GM12873 (cell line): Measurements from ENCODE around the gene ORC1.

Source experiments
- TF ChIP-seq, protein P1 (sequence below): IDR thresholded peaks from 2 replicates; pipeline ENCODE4 v1.5.1; 2012; ENCODE audit warnings: low read depth, mild to moderate bottlenecking, moderate library complexity, low read length, control low read depth; ENCODE audit not compliant: insufficient read depth; ENCODE audit errors: missing control alignments

Gene ORC1

DNA sequence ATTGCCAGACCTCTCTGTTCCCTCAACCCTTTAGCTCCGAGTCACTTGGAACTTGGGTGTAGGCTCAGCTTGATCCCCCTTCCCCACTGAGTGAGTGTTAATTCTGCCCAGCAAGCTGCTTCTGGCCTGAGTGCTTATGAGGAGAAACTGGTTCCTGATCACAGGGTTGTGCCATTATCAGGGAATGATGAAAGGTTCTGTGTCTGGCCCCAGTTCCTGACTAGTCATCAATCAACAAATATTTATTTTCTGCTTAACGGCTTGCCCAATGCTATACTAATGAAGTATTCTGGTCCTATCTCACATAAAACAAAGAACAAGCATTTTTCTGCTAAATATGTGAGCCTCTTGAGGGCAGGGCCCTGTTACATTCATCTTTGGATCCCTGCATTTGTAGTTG is 59.0 kb downstream of the ORC1 start:
- TF ChIP-seq, protein P1, sequence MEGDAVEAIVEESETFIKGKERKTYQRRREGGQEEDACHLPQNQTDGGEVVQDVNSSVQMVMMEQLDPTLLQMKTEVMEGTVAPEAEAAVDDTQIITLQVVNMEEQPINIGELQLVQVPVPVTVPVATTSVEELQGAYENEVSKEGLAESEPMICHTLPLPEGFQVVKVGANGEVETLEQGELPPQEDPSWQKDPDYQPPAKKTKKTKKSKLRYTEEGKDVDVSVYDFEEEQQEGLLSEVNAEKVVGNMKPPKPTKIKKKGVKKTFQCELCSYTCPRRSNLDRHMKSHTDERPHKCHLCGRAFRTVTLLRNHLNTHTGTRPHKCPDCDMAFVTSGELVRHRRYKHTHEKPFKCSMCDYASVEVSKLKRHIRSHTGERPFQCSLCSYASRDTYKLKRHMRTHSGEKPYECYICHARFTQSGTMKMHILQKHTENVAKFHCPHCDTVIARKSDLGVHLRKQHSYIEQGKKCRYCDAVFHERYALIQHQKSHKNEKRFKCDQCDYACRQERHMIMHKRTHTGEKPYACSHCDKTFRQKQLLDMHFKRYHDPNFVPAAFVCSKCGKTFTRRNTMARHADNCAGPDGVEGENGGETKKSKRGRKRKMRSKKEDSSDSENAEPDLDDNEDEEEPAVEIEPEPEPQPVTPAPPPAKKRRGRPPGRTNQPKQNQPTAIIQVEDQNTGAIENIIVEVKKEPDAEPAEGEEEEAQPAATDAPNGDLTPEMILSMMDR, result no peak

DNA sequence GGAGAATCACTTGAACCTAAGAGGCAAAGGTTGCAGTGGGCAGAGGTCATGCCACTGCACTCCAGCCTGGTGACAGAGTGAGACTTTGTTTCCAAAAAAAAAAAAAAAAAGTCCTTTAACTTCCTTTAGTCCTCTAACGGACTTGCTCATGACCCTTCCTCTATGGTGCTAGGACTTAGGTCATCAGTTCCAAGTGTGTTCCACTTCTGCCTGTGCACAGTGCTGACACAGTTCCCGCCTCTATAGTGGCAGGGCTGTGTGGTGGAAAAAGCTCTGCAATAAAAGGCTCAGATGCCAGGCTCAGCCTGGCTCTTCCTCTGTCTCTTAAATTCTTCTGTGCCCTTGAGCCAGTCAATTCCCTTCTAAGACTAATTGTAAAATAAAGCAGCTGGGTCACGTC is 60.2 kb downstream of the ORC1 start:
- TF ChIP-seq, protein P1, result no peak

DNA sequence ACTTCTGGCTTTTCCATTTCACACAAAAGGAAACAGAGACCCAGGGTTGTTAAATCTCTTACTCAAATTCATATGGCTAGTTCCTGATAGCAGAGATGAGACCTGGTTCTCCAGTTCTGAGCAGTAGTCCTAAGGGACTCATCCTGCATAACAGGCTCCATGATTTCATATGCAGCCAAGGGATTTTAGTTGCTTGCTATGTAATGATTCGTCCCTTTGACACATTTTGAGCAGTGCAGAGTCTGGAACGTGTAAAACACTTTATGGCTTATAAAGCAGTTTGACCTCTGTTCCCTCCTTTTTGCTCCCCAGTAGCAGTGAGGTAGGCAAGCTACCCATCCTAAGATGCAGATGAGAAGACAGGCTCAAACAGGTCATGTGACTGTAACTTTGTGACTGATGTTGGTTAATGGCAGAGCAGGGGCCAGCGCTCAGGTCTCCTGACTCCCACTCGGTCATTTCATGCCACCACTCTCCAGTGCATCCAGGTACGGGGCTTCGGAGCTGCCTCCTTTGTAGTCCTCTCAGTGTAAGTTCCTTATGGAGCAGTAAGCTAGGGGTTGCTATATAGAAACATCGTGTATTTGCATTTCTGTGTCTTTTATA is 62.5 kb downstream of the ORC1 start:
- TF ChIP-seq, protein P1, result no peak

DNA sequence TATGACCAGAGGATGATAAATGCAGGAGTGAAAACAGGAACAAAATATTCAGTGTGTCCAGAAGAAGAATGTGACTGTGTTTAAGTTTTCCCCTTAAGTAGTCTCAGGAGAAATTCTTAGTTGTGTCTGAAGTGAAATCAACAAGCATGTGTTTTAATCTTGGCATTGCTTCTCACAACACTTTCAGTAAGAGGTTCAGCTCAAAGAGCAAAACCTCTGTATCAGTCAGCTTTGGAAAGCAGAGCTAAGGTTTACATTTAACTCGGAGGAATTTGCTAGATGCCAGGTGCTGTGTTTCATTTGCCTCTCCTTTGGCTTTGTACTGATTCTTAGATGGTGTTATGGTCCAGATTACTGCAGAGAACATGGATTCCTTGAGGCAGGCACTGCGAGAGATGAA is 66.8 kb downstream of the ORC1 start:
- TF ChIP-seq, protein P1, result no peak

DNA sequence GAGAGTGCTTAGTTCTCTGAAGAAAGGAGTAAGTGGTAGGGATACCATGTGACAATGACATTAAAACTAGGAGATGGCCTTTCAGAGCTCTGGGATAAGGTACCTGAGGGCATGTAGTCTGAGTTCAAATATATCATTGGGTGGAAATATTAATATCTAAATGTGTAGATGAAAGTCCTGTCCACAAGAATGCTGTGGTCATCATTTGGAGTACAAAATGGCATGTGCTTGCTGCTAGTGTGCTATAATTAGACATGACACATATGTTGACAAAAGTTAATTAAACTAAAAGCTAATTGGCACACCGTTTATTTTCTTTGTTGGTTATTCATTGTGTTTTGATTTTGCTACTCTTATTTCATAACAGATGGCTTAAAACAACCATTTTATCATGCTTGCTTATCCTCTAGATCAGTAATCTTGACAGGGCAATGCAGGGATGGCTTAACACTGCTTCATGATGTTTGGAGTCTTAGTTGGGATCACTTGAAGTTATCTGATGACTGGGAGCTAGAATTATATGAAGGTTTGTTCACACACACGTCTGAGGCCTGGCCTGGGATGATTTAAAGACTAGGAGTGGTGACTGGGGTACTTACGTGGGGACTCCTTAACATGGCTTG is 69.2 kb downstream of the ORC1 start:
- TF ChIP-seq, protein P1, result no peak

DNA sequence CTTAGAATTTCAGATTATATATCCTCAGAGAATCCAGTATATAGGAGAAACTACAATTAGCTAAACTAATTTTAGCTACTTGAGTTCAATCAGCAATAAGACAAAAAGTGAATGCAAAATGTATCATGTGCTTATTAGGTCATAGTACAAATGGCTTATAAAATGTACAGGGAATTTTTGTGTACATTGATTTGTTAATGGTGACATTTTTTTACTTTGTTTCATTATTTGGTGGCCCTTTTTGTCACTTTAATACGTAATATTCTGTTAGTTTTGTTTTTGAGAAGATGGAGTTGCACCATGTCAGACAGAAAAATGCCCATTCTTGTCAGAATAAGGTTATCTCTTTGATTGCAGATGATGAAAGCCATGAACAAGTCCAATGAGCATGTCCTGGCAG is 71.8 kb downstream of the ORC1 start:
- TF ChIP-seq, protein P1, result no peak

DNA sequence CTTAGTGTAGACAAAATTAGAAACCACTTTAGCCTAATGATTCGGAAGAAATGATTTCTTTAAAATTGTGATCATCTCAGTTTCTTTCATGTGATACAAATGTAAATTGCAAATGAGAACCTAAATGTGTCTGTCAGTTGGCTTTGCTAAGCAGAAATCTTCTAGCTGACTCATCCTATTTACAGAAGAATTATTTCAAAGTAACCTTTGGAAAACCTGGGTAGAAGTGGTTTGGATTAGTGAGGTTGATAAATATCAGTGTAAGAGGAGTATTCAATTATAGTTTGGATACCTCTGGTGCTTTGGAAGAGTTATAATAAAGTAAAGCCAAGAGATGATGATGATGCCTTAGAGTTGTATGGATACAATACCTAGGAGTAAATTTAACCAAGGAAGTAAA is 75.6 kb downstream of the ORC1 start:
- TF ChIP-seq, protein P1, result no peak
